HepG2 (cell line): ENCODE results near the gene RAB20. TPM values are rescaled to one million over a fixed set of nuclear protein-coding genes. Genes with fewer than 3 reads are reported as not detected.

Experiments used
- ADNP ChIP-seq: sonication (generic); formaldehyde crosslinking; IDR thresholded peaks from 2 replicates; pipeline ENCODE4 v1.4.0; 2020; ENCODE audit warnings: missing genetic modification reagents
- ARNTL ChIP-seq: sonication (generic); formaldehyde crosslinking; IDR thresholded peaks from 2 replicates; pipeline ENCODE4 v1.4.0; 2020; ENCODE audit warnings: mild to moderate bottlenecking, missing genetic modification reagents
- CREM ChIP-seq, 2 experiments: sonication (generic) in 1 of 2; formaldehyde crosslinking in 1 of 2; IDR thresholded peaks; 2 replicates each; pipeline versions ENCODE4 v1.4.0 to v1.6.1; 2016 to 2020; ENCODE audit warnings: antibody characterized with exemption in 1 of 2, mild to moderate bottlenecking in 1 of 2, missing genetic modification reagents in 1 of 2
- HDAC1 ChIP-seq: sonication (generic); formaldehyde crosslinking; IDR thresholded peaks from 2 replicates; pipeline ENCODE4 v1.5.1; 2020; ENCODE audit warnings: mild to moderate bottlenecking, missing genetic modification reagents
- HOXA5 ChIP-seq: sonication (generic); formaldehyde crosslinking; IDR thresholded peaks from 2 replicates; pipeline ENCODE4 v1.4.0; 2020; ENCODE audit warnings: missing genetic modification reagents
- KDM4B ChIP-seq: sonication (generic); formaldehyde crosslinking; IDR thresholded peaks from 2 replicates; pipeline ENCODE4 v1.4.0; 2020; ENCODE audit warnings: missing genetic modification reagents
- MAFK ChIP-seq, 2 experiments: IDR thresholded peaks in 1 of 2; conservative IDR thresholded peaks in 1 of 2; 2 replicates each; pipeline ENCODE4 v1.6.1; 2011; ENCODE audit warnings: improper control_type of control experiment in 2 of 2, low read length in 2 of 2
- NCOA2 ChIP-seq: sonication (generic); formaldehyde crosslinking; IDR thresholded peaks from 2 replicates; pipeline ENCODE4 v1.8.0; 2022; ENCODE audit warnings: inconsistent platforms
- PITX1 ChIP-seq: sonication (generic); formaldehyde crosslinking; IDR thresholded peaks from 2 replicates; pipeline ENCODE4 v1.5.1; 2020; ENCODE audit warnings: mild to moderate bottlenecking, missing genetic modification reagents
- SP1 ChIP-seq, 2 experiments: fragments of 450-650 bp in 1 of 2; sonication (generic) in 1 of 2; formaldehyde crosslinking in 1 of 2; IDR thresholded peaks; 2 replicates each; pipeline versions ENCODE4 v1.4.0 to v1.6.1; 2016 to 2020; ENCODE audit warnings: missing genetic modification reagents in 1 of 2
- ZNF234 ChIP-seq: sonication (generic); formaldehyde crosslinking; conservative IDR thresholded peaks from 2 replicates; pipeline ENCODE4 v1.5.1; 2020; ENCODE audit warnings: mild to moderate bottlenecking, missing genetic modification reagents
- ZNF484 ChIP-seq: sonication (generic); formaldehyde crosslinking; IDR thresholded peaks from 2 replicates; pipeline ENCODE4 v1.5.1; 2020; ENCODE audit warnings: mild to moderate bottlenecking, low read depth, missing genetic modification reagents, borderline replicate concordance
- ZNF510 ChIP-seq: sonication (generic); formaldehyde crosslinking; IDR thresholded peaks from 2 replicates; pipeline ENCODE4 v1.4.0; 2020; ENCODE audit warnings: low read depth, mild to moderate bottlenecking, missing genetic modification reagents
- ZNF512 ChIP-seq: sonication (generic); formaldehyde crosslinking; IDR thresholded peaks from 2 replicates; pipeline ENCODE4 v1.4.0; 2020; ENCODE audit warnings: mild to moderate bottlenecking, missing genetic modification reagents
- ZNF570 ChIP-seq: sonication (generic); formaldehyde crosslinking; IDR thresholded peaks from 2 replicates; pipeline ENCODE4 v1.4.0; 2020; ENCODE audit warnings: mild to moderate bottlenecking, missing genetic modification reagents, borderline replicate concordance
- ZNF768 ChIP-seq: sonication (generic); formaldehyde crosslinking; IDR thresholded peaks from 2 replicates; pipeline ENCODE4 v1.4.0; 2020; ENCODE audit warnings: missing genetic modification reagents
- polyA plus RNA-seq, 8 experiments: library from polyadenylated mRNA; depleted of rRNA in 3 of 8; stranded (reverse) in 7 of 8; unstranded in 1 of 8; fragments of >200 nt; fragmentation: Illumina TruSeq in 4 of 8; extraction: Trizol in 4 of 8; gene quantifications; 2 replicates each; pipeline versions ENCODE4 v1.2.1 to v1.2.3, GENCODE V29; 2011 to 2016; ENCODE audit warnings: low read depth in 4 of 8, missing spikeins in 1 of 8, mixed read lengths in 1 of 8; ENCODE audit not compliant: insufficient read depth in 1 of 8
- total RNA-seq, 5 experiments: library from RNA; depleted of rRNA; stranded (reverse); fragments of >200 nt; fragmentation: Illumina TruSeq; extraction: Trizol; gene quantifications; 2 replicates each; pipeline ENCODE4 v1.2.3, GENCODE V29; 2016; ENCODE audit warnings: low read depth in 1 of 5
- TF ChIP-seq, protein P1 (sequence below): sonication (generic); formaldehyde crosslinking; IDR thresholded peaks from 2 replicates; pipeline ENCODE4 v1.8.1; 2023; ENCODE audit warnings: mild to moderate bottlenecking, missing genetic modification reagents, borderline replicate concordance
- TF ChIP-seq, protein P2 (sequence below): sonication (generic); formaldehyde crosslinking; IDR thresholded peaks from 2 replicates; pipeline ENCODE4 v1.4.0; 2020; ENCODE audit warnings: missing genetic modification reagents
- TF ChIP-seq, protein P3 (sequence below): sonication (generic); formaldehyde crosslinking; IDR thresholded peaks from 2 replicates; pipeline ENCODE4 v1.4.0; 2020; ENCODE audit warnings: mild to moderate bottlenecking, low read depth, missing genetic modification reagents
- TF ChIP-seq, protein P4 (sequence below): sonication (generic); formaldehyde crosslinking; IDR thresholded peaks from 2 replicates; pipeline ENCODE4 v1.4.0; 2020; ENCODE audit warnings: missing genetic modification reagents

The RAB20 gene
- total and polyA plus RNA-seq, 2 of the 13 experiments (the other 11 are each of a cell fraction or from before 2014, with no cell fraction given), result 15.6 to 30.5 TPM

DNA sequence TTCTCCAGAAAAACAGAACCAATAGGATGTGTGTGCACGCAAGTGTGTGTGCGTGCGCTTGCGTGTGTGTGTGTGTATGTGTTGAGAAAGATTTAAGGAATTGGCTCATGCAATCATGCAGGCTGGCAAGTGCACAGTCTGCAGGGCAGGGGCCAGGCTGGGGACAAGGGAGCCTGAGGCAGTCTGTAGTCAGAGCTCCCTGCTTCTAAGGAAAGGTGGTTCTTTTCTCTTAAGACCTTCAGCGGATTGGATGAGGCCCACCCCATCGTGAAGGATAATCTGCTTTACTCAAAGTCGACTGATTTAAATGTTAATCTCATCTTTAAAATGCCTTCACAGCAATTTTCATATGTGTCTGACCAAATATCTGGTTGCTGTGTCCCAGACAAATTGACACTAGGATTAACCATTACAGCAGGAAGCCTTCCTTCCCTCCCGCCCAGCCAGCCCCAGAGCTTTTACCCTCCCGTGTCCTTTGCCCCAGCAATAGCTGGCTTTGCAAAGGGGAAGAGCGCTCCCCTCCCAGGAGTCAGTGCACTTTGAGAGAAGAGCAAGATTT, 38.8 kb upstream of the RAB20 start (continued):
- TF ChIP-seq CREM (IDR thresholded peaks at IDR 0.05) (no peak), CREM (CRISPR knock-in tag; IDR thresholded peaks at IDR 0.05) (no peak), ZNF510 (CRISPR knock-in tag) (no peak), KDM4B (CRISPR knock-in tag) (no peak), ADNP (no peak), HOXA5 (CRISPR knock-in tag) (no peak), PITX1 (CRISPR knock-in tag) (peak; percentile 84), ZNF484 (CRISPR knock-in tag) (no peak), ARNTL (CRISPR knock-in tag) (no peak), ZNF570 (CRISPR knock-in tag) (no peak), ZNF512 (CRISPR knock-in tag) (no peak), MAFK (conservative IDR thresholded peaks at IDR 0.05 in 1 of 2, IDR thresholded peaks at IDR 0.05 in 1 of 2; ENCODE audit: low read length in 2 of 2) (peak; percentile 27 to 55; a peak in 3 of 4 replicates), HDAC1 (CRISPR knock-in tag) (0 out of 2 replicates have a peak, but pooled peaks have one; percentile 24), SP1 (IDR thresholded peaks at IDR 0.05) (no peak), SP1 (CRISPR knock-in tag; IDR thresholded peaks at IDR 0.05) (no peak), ZNF768 (CRISPR knock-in tag) (no peak), ZNF234 (CRISPR knock-in tag) (no peak), NCOA2 (CRISPR knock-in tag) (no peak)
- TF ChIP-seq, protein P1, sequence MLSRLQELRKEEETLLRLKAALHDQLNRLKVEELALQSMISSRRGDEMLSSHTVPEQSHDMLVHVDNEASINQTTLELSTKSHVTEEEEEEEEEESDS (CRISPR knock-in tag), result no peak
- TF ChIP-seq, protein P2, sequence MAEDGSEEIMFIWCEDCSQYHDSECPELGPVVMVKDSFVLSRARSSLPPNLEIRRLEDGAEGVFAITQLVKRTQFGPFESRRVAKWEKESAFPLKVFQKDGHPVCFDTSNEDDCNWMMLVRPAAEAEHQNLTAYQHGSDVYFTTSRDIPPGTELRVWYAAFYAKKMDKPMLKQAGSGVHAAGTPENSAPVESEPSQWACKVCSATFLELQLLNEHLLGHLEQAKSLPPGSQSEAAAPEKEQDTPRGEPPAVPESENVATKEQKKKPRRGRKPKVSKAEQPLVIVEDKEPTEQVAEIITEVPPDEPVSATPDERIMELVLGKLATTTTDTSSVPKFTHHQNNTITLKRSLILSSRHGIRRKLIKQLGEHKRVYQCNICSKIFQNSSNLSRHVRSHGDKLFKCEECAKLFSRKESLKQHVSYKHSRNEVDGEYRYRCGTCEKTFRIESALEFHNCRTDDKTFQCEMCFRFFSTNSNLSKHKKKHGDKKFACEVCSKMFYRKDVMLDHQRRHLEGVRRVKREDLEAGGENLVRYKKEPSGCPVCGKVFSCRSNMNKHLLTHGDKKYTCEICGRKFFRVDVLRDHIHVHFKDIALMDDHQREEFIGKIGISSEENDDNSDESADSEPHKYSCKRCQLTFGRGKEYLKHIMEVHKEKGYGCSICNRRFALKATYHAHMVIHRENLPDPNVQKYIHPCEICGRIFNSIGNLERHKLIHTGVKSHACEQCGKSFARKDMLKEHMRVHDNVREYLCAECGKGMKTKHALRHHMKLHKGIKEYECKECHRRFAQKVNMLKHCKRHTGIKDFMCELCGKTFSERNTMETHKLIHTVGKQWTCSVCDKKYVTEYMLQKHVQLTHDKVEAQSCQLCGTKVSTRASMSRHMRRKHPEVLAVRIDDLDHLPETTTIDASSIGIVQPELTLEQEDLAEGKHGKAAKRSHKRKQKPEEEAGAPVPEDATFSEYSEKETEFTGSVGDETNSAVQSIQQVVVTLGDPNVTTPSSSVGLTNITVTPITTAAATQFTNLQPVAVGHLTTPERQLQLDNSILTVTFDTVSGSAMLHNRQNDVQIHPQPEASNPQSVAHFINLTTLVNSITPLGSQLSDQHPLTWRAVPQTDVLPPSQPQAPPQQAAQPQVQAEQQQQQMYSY (CRISPR knock-in tag), result peak; percentile 87; the same call in 1 of the 2 replicates
- TF ChIP-seq, protein P3, sequence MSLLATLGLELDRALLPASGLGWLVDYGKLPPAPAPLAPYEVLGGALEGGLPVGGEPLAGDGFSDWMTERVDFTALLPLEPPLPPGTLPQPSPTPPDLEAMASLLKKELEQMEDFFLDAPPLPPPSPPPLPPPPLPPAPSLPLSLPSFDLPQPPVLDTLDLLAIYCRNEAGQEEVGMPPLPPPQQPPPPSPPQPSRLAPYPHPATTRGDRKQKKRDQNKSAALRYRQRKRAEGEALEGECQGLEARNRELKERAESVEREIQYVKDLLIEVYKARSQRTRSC (CRISPR knock-in tag), result no peak
- TF ChIP-seq, protein P4, sequence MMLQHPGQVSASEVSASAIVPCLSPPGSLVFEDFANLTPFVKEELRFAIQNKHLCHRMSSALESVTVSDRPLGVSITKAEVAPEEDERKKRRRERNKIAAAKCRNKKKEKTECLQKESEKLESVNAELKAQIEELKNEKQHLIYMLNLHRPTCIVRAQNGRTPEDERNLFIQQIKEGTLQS, result no peak
